ENCODE measurements around the gene DTWD2. TPM values are rescaled to one million over a fixed set of nuclear protein-coding genes. Genes with fewer than 3 reads are reported as not detected.
"Not testable (repeated sequence)": the region's sequence is repeated elsewhere in the genome, so short reads cannot be mapped to it uniquely, and the experiment has no call there.

The DTWD2 gene
- total and polyA plus RNA-seq, 2 of the 4 experiments (the other 2 are of a cell fraction): 1.2 to 1.8 TPM

DNA sequence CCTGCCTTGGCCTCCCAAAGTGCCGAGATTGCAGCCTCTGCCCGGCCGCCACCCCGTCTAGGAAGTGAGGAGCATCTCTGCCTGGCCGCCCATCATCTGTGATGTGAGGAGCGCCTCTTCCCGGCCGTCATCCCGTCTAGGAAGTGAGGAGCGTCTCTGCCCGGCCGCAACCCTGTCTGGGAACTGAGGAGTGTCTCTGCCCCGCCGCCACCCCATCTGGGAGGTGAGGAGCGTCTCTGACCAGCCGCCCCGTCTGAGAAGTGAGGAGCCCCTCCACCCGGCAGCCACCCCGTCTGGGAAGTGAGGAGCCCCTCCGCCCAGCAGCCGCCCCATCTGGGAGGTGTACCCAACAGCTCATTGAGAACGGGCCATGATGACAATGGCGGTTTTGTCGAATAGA lies 10.5 kb upstream of the DTWD2 start:
- H3K79me1 ChIP-seq (ENCODE audit: low read depth in 1 of 2, low read length in 2 of 2); H3K9me3 ChIP-seq (ENCODE audit: control insufficient read depth, insufficient read depth, low read length); POLR2A ChIA-PET (ENCODE audit: unreplicated experiment); H3K36me3 ChIP-seq (ENCODE audit: control insufficient read depth, insufficient read depth, low read length); H2BK120ac ChIP-seq (ENCODE audit: low read depth, low read length); H3K27ac ChIP-seq (ENCODE audit: insufficient read depth, low read length); BruUV-seq (replicated peaks); H4K8ac ChIP-seq (ENCODE audit: low read depth in 2 of 2, low read length in 2 of 2); H3K9me1 ChIP-seq (ENCODE audit: insufficient read depth, low read length); H3K4ac ChIP-seq (ENCODE audit: low read depth, low read length); H4K20me1 ChIP-seq (ENCODE audit: insufficient read depth, low read length); H3K9ac ChIP-seq (ENCODE audit: low read depth, low read length); H4K91ac ChIP-seq (ENCODE audit: insufficient read depth, low read depth, low read length); DNase-seq; in situ Hi-C loops (cut with MboI; ENCODE audit: low sequenced_read_pairs); H3K4me2 ChIP-seq (ENCODE audit: low read depth, low read length); H3K14ac ChIP-seq (replicated peaks; ENCODE audit: low read depth, low read length); H2AK9ac ChIP-seq (replicated peaks; ENCODE audit: low read depth, low read length, poor library complexity); intact Hi-C loops (cut with micrococcal nuclease); H2BK20ac ChIP-seq (ENCODE audit: low read depth, low read length); H2AK5ac ChIP-seq (ENCODE audit: low read depth, low read length); H4K5ac ChIP-seq (ENCODE audit: low read depth, low read length); ATAC-seq (ENCODE audit: low read depth); H3K4me3 ChIP-seq (ENCODE audit: insufficient read depth, low read depth, low read length); H3K56ac ChIP-seq (ENCODE audit: extremely low read depth, insufficient read depth, low read length); H2BK15ac ChIP-seq (ENCODE audit: low read depth, low read length); CTCF ChIA-PET; dilution Hi-C loops (cut with HindIII; ENCODE audit: low sequenced_read_pairs, unreplicated experiment); H3K27me3 ChIP-seq (ENCODE audit: control insufficient read depth, insufficient read depth, low read length); H3K4me1 ChIP-seq (ENCODE audit: control insufficient read depth, insufficient read depth, low read length); H2AFZ ChIP-seq (replicated peaks; ENCODE audit: low read length, poor library complexity); H3K23ac ChIP-seq (ENCODE audit: low read depth, low read length); H2BK5ac ChIP-seq (ENCODE audit: low read depth, low read length, poor library complexity, severe bottlenecking); H3K18ac ChIP-seq (ENCODE audit: low read depth, low read length): not testable (repeated sequence)
- 88% methylated on average over 3 of the region's 24 CpGs; no CpG with 5 or more reads in 1 of the 2 experiments for whole genome bisulfite sequencing, 2 experiments (ENCODE audit: extremely low coverage in 2 of 2, insufficient read length in 1 of 2)
